DND-41 (cell line): Measurements from ENCODE around the gene ARFIP1.

Experiments
- ATAC-seq: fragments of 200-7000 bp; cut with Tn5 transposase; 3 replicates; pipeline ENCODE4 v1.9.1; 2021; ENCODE audit warnings: low read depth; ENCODE audit not compliant: insufficient read depth
- DNase-seq: peaks from one replicate; pipeline ENCODE4 v3.0.0-alpha.2; 2020
- H2AFZ ChIP-seq: 2 replicates; pipeline ENCODE4 v1.6.0; 2012; ENCODE audit warnings: low read depth, low read length
- H3K27ac ChIP-seq: 2 replicates; pipeline ENCODE4 v1.5.1; 2012; ENCODE audit warnings: low read length, inconsistent platforms
- H3K27me3 ChIP-seq: fragments of 200-600 bp; sonication (generic); 2 replicates; pipeline ENCODE4 v1.6.0; 2012; ENCODE audit warnings: low read length, mild to moderate bottlenecking, inconsistent platforms; ENCODE audit not compliant: insufficient read depth, poor library complexity
- H3K36me3 ChIP-seq: 2 replicates; pipeline ENCODE4 v1.5.1; 2012; ENCODE audit warnings: low read length, inconsistent platforms; ENCODE audit not compliant: insufficient read depth
- H3K4me1 ChIP-seq: 2 replicates; pipeline ENCODE4 v1.5.1; 2012; ENCODE audit warnings: mild to moderate bottlenecking, low read length; ENCODE audit not compliant: insufficient read depth
- H3K4me2 ChIP-seq: 2 replicates; pipeline ENCODE4 v1.6.0; 2012; ENCODE audit warnings: mild to moderate bottlenecking, moderate library complexity, low read length, inconsistent platforms; ENCODE audit not compliant: insufficient read depth
- H3K4me3 ChIP-seq, 2 experiments: fragments of 200-600 bp in 1 of 2; shearing (Covaris generic) in 1 of 2; 2 replicates each; pipeline ENCODE4 v1.5.1; 2012 to 2016; ENCODE audit warnings: inconsistent platforms in 2 of 2, low read length in 2 of 2, mild to moderate bottlenecking in 2 of 2, low read depth in 1 of 2, moderate library complexity in 1 of 2
- H3K79me2 ChIP-seq: 2 replicates; pipeline ENCODE4 v1.6.0; 2012; ENCODE audit warnings: low read length, inconsistent platforms; ENCODE audit not compliant: insufficient read depth
- H3K9ac ChIP-seq: 2 replicates; pipeline ENCODE4 v1.6.0; 2012; ENCODE audit warnings: low read depth, mild to moderate bottlenecking, inconsistent platforms, low read length, moderate library complexity
- H3K9me3 ChIP-seq: 2 replicates; pipeline ENCODE4 v1.5.1; 2012; ENCODE audit warnings: low read length, moderate library complexity, mild to moderate bottlenecking, inconsistent platforms; ENCODE audit not compliant: insufficient read depth, severe bottlenecking
- H4K20me1 ChIP-seq: 2 replicates; pipeline ENCODE4 v1.6.0; 2012; ENCODE audit warnings: low read length; ENCODE audit not compliant: insufficient read depth
- CTCF ChIP-seq: IDR thresholded peaks from 2 replicates; pipeline ENCODE4 v1.5.1; 2012; ENCODE audit warnings: borderline replicate concordance, low read length, moderate library complexity, mild to moderate bottlenecking; ENCODE audit not compliant: poor library complexity, severe bottlenecking; ENCODE audit errors: extremely low read depth
- EZH2 ChIP-seq: IDR thresholded peaks from 3 replicates; pipeline ENCODE4 v1.6.1; 2012; ENCODE audit warnings: borderline replicate concordance, low read depth, mild to moderate bottlenecking, moderate library complexity, low read length, inconsistent platforms; ENCODE audit not compliant: severe bottlenecking

Gene ARFIP1

GRCh38 chr4:152950402-152951274 is 170.9 kb downstream of the ARFIP1 start:
- H3K9ac ChIP-seq: no peak overlapping the region
- no peak overlapping the region for H3K4me2 ChIP-seq
- no peak overlapping the region for H3K4me3 ChIP-seq
- no peaks in the 10 kb centered on the region for H3K79me2 ChIP-seq
- no peaks in the 10 kb centered on the region for H3K27me3 ChIP-seq
- no peaks in the 10 kb centered on the region for H3K36me3 ChIP-seq
- H3K27ac ChIP-seq: no peak overlapping the region
- no peak overlapping the region for H2AFZ ChIP-seq
- no peaks in the 10 kb centered on the region for H3K9me3 ChIP-seq
- DNase-seq (no peak), ATAC-seq (no peak)
- TF ChIP-seq EZH2 (no peak), CTCF (no peak)
- no peaks in the 10 kb centered on the region for H3K4me1 ChIP-seq
- H4K20me1 ChIP-seq: no peaks in the 10 kb centered on the region

DNA sequence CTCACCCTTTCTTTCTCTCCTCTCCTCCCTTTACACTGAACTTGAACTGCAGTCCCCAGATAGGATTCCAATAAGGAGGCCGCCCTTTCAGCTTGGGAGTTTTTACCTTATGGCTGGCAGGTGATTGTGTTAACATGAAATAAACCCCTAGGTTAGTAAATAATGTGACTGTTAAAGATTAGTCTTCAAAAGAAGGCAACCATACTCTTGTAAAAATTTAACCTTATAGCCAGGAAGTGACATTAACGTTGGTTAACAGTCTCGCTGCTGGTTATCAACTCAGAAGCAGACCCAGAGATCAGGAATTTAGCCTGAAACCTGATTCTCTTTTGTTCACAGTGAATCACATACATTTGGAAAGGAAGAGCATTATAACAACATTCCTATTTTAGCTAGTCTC is 171.6 kb downstream of the ARFIP1 start:
- no peak overlapping the region for H3K9ac ChIP-seq
- H3K27ac ChIP-seq: no peak overlapping the region
- no peaks in the 10 kb centered on the region for H3K4me1 ChIP-seq
- H2AFZ ChIP-seq: no peak overlapping the region
- no peaks in the 10 kb centered on the region for H3K79me2 ChIP-seq
- no peak overlapping the region for H3K4me2 ChIP-seq
- H4K20me1 ChIP-seq: no peaks in the 10 kb centered on the region
- ATAC-seq (no peak), DNase-seq (no peak)
- TF ChIP-seq EZH2: no peak
- TF ChIP-seq CTCF: no peak
- no peaks in the 10 kb centered on the region for H3K9me3 ChIP-seq
- no peaks in the 10 kb centered on the region for H3K36me3 ChIP-seq
- no peaks in the 10 kb centered on the region for H3K27me3 ChIP-seq
- no peak overlapping the region for H3K4me3 ChIP-seq

DNA sequence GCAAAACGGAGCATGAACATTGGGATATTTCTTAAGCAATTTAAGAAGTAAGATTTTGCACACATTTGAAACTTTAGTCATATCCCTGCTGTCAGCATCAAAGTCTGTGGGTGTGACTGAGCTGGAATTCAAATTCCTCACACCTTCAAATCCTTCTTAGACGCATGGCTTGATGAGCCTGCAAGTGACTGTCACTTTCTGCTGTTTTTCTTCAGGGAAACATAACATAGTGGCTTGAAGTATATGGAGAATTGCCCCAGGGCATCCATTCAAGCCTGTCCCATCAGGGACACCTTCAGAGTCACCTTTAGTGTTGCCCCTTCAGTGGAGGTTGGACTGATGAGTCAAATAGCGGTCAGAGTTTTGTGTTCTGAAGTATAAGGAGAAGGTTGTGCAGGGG is 173.8 kb downstream of the ARFIP1 start:
- Histone ChIP-seq H4K20me1 (no peaks in the 10 kb centered on the region), H3K27me3 (peaks cover 3% of the 10 kb centered on the region), H3K9me3 (no peaks in the 10 kb centered on the region), H3K36me3 (no peaks in the 10 kb centered on the region), H3K79me2 (no peaks in the 10 kb centered on the region), H3K9ac (no peak overlapping the region), H3K27ac (no peak overlapping the region), H2AFZ (no peak overlapping the region), H3K4me2 (no peak overlapping the region), H3K4me3 (no peak overlapping the region), H3K4me1 (no peaks in the 10 kb centered on the region)
- ATAC-seq (no peak), DNase-seq (no peak)
- TF ChIP-seq CTCF: no peak
- TF ChIP-seq EZH2: no peak
